HepG2 (cell line): Measurements from ENCODE around the gene HDAC4. TPM values are rescaled to one million over a fixed set of nuclear protein-coding genes. Genes with fewer than 3 reads are reported as not detected.

Experiments
- ATAC-seq: fragments of 200-7000 bp; cut with Tn5 transposase; 3 replicates; pipeline ENCODE4 v1.9.1; 2020; ENCODE audit warnings: mild to moderate bottlenecking, moderate library complexity
- BruUV-seq: library from RNA; stranded (reverse); fragments of 400-500 nt; replicated peaks from 2 replicates; lab custom pipeline; 2021; lab: Mats Ljungman, UMichigan
- CTCF ChIA-PET: fragments of 300-600 bp; formaldehyde crosslinking; extraction: SDS; loops from one replicate; lab custom pipeline; 2021; ENCODE audit warnings: low total read pairs, inconsistent platforms, low intra/inter-chr PET ratio; lab: Yijun Ruan, JAX
- POLR2A ChIA-PET: fragments of 350-600 bp; sonication (Branson Sonifier 250); formaldehyde crosslinking; loops from one replicate; lab custom pipeline; 2020; ENCODE audit warnings: antibody characterized with exemption, inconsistent platforms; lab: Yijun Ruan, JAX
- DNase-seq: peaks from one replicate; pipeline ENCODE4 v3.0.0-alpha.2; 2015; ENCODE audit warnings: low spot score
- FAIRE-seq: peaks from 3 replicates; lab custom pipeline; 2011; peaks lifted over from hg19 to GRCh38; lab: Jason Lieb, UNC
- H2AFZ ChIP-seq: one replicate; pipeline ENCODE4 v1.6.1; 2011; ENCODE audit warnings: low read length, inconsistent platforms
- H3K27ac ChIP-seq: fragments of 300-600 bp; 3 replicates; pipeline ENCODE4 v1.8.0; 2011; ENCODE audit warnings: mixed run types, mild to moderate bottlenecking, mixed read lengths, low read length, inconsistent platforms; ENCODE audit not compliant: insufficient read depth; ENCODE audit errors: extremely low read length
- H3K27me3 ChIP-seq, 2 experiments: fragments of 200-600 bp in 1 of 2; 2 replicates in 1 of 2; 3 replicates in 1 of 2; pipeline versions ENCODE4 v1.6.0 to v1.8.0; 2011; ENCODE audit warnings: low read length in 2 of 2, mild to moderate bottlenecking in 2 of 2, moderate library complexity in 2 of 2, inconsistent platforms in 1 of 2; ENCODE audit not compliant: insufficient read depth in 2 of 2, control insufficient read depth in 1 of 2
- H3K36me3 ChIP-seq, 2 experiments: fragments of 200-600 bp in 1 of 2; replicated peaks in 1 of 2; 2 replicates in 1 of 2; 3 replicates in 1 of 2; pipeline versions ENCODE4 v1.5.1 to v1.8.0; 2011; ENCODE audit warnings: low read length in 2 of 2, inconsistent platforms in 1 of 2; ENCODE audit not compliant: insufficient read depth in 2 of 2, control insufficient read depth in 1 of 2
- H3K4me1 ChIP-seq: 2 replicates; pipeline ENCODE4 v1.5.1; 2012; ENCODE audit warnings: low read length, inconsistent platforms; ENCODE audit not compliant: insufficient read depth
- H3K4me2 ChIP-seq: 2 replicates; pipeline ENCODE4 v1.6.0; 2011; ENCODE audit warnings: low read depth, low read length, inconsistent platforms
- H3K4me3 ChIP-seq, 3 experiments: fragments of 200-600 bp in 1 of 3; sonication (generic), shearing (Covaris generic) in 1 of 3; replicated peaks in 1 of 3; 2 replicates each; pipeline ENCODE4 v1.5.1; 2011 to 2016; ENCODE audit warnings: low read length in 3 of 3, inconsistent platforms in 2 of 3, low read depth in 2 of 3, mild to moderate bottlenecking in 2 of 3, control low read depth in 1 of 3, mixed read lengths in 1 of 3; ENCODE audit not compliant: insufficient read depth in 1 of 3
- H3K79me2 ChIP-seq: one replicate; pipeline ENCODE4 v1.6.1; 2011; ENCODE audit warnings: low read length, inconsistent platforms; ENCODE audit not compliant: insufficient read depth
- H3K9ac ChIP-seq: 2 replicates; pipeline ENCODE4 v1.6.0; 2011; ENCODE audit warnings: mild to moderate bottlenecking, low read depth, low read length, inconsistent platforms; ENCODE audit not compliant: insufficient read depth
- H3K9me3 ChIP-seq: 2 replicates; pipeline ENCODE4 v1.5.1; 2012; ENCODE audit warnings: mild to moderate bottlenecking, low read length
- H4K20me1 ChIP-seq: 2 replicates; pipeline ENCODE4 v1.6.0; 2011; ENCODE audit warnings: inconsistent platforms, mild to moderate bottlenecking, low read length, moderate library complexity; ENCODE audit not compliant: insufficient read depth
- ATM ChIP-seq: fragments of 450-650 bp; IDR thresholded peaks from 2 replicates; pipeline ENCODE4 v1.7.1; 2017; ENCODE audit warnings: mild to moderate bottlenecking, borderline replicate concordance
- KLF12 ChIP-seq: sonication (generic); formaldehyde crosslinking; IDR thresholded peaks from 2 replicates; pipeline ENCODE4 v1.4.0; 2020; ENCODE audit warnings: missing genetic modification reagents, borderline replicate concordance
- MEIS2 ChIP-seq: sonication (generic); formaldehyde crosslinking; IDR thresholded peaks from 2 replicates; pipeline ENCODE4 v1.9.0; 2021; ENCODE audit warnings: mild to moderate bottlenecking, missing genetic modification reagents
- POLR2A ChIP-seq, 2 experiments: IDR thresholded peaks; 2 replicates each; pipeline ENCODE4 v1.6.1; 2011; ENCODE audit warnings: low read depth in 2 of 2, low read length in 2 of 2, mild to moderate bottlenecking in 1 of 2, moderate library complexity in 1 of 2; ENCODE audit not compliant: insufficient read depth in 1 of 2
- RNF2 ChIP-seq: fragments of 450-650 bp; conservative IDR thresholded peaks from 2 replicates; pipeline ENCODE4 v1.6.1; 2016; ENCODE audit warnings: low read depth
- YEATS4 ChIP-seq: sonication (generic); formaldehyde crosslinking; IDR thresholded peaks from 2 replicates; pipeline ENCODE4 v1.4.0; 2020; ENCODE audit warnings: missing genetic modification reagents, borderline replicate concordance
- ZNF143 ChIP-seq: sonication (generic); formaldehyde crosslinking; IDR thresholded peaks from 2 replicates; pipeline ENCODE4 v1.4.0; 2020; ENCODE audit warnings: missing genetic modification reagents
- ZNF20 ChIP-seq: sonication (generic); formaldehyde crosslinking; IDR thresholded peaks from 2 replicates; pipeline ENCODE4 v1.4.0; 2020; ENCODE audit warnings: mild to moderate bottlenecking, moderate library complexity, missing genetic modification reagents
- ZNF224 ChIP-seq: sonication (generic); formaldehyde crosslinking; IDR thresholded peaks from 2 replicates; pipeline ENCODE4 v1.5.0; 2020; ENCODE audit warnings: mild to moderate bottlenecking, missing genetic modification reagents
- ZNF235 ChIP-seq: sonication (generic); formaldehyde crosslinking; IDR thresholded peaks from 2 replicates; pipeline ENCODE4 v1.8.1; 2023; ENCODE audit warnings: mild to moderate bottlenecking, missing genetic modification reagents, borderline replicate concordance
- ZNF550 ChIP-seq: sonication (generic); formaldehyde crosslinking; IDR thresholded peaks from 2 replicates; pipeline ENCODE4 v1.4.0; 2020; ENCODE audit warnings: mild to moderate bottlenecking, missing genetic modification reagents, borderline replicate concordance
- ZNF577 ChIP-seq: sonication (generic); formaldehyde crosslinking; IDR thresholded peaks from 2 replicates; pipeline ENCODE4 v1.4.0; 2020; ENCODE audit warnings: mild to moderate bottlenecking, low read depth, missing genetic modification reagents, borderline replicate concordance
- ZNF589 ChIP-seq: sonication (generic); formaldehyde crosslinking; conservative IDR thresholded peaks from 2 replicates; pipeline ENCODE4 v1.8.0; 2022; ENCODE audit warnings: mild to moderate bottlenecking, moderate library complexity, missing genetic modification reagents
- WGBS: methylation state at CpG from one replicate; pipeline ENCODE4 v1.1.6; 2017; ENCODE audit warnings: low lambda C conversion rate; 5-methylcytosine and 5-hydroxymethylcytosine counted together
- in situ Hi-C: cut with HindIII; loops from 2 replicates; pipeline ENCODE4 v1.10.0; 2017; ENCODE audit warnings: low pct_unique_long_range_greater_than_20kb; ENCODE audit not compliant: extremely low pct_ligation_motif_present
- intact Hi-C: fragments of 100-400 bp; cut with micrococcal nuclease; formaldehyde crosslinking; loops from one replicate; pipeline ENCODE4 v1.10.0; 2022; ENCODE audit not compliant: unreplicated experiment
- polyA plus RNA-seq, 8 experiments: library from polyadenylated mRNA; depleted of rRNA in 3 of 8; stranded (reverse) in 7 of 8; unstranded in 1 of 8; fragments of >200 nt; fragmentation: Illumina TruSeq in 4 of 8; extraction: Trizol in 4 of 8; gene quantifications; 2 replicates each; pipeline versions ENCODE4 v1.2.1 to v1.2.3, GENCODE V29; 2011 to 2016; ENCODE audit warnings: low read depth in 4 of 8, missing spikeins in 1 of 8, mixed read lengths in 1 of 8; ENCODE audit not compliant: insufficient read depth in 1 of 8
- total RNA-seq, 5 experiments: library from RNA; depleted of rRNA; stranded (reverse); fragments of >200 nt; fragmentation: Illumina TruSeq; extraction: Trizol; gene quantifications; 2 replicates each; pipeline ENCODE4 v1.2.3, GENCODE V29; 2016; ENCODE audit warnings: low read depth in 1 of 5
- TF ChIP-seq, protein P1 (sequence below): sonication (generic); formaldehyde crosslinking; IDR thresholded peaks from 2 replicates; pipeline ENCODE4 v1.8.1; 2023; ENCODE audit warnings: mild to moderate bottlenecking, missing genetic modification reagents
- TF ChIP-seq, protein P2 (sequence below): sonication (generic); formaldehyde crosslinking; conservative IDR thresholded peaks from 2 replicates; pipeline ENCODE4 v1.4.0; 2020; ENCODE audit warnings: missing genetic modification reagents
- TF ChIP-seq, protein P3 (sequence below): sonication (generic); formaldehyde crosslinking; IDR thresholded peaks from 2 replicates; pipeline ENCODE4 v1.8.0; 2022; ENCODE audit warnings: mild to moderate bottlenecking, missing genetic modification reagents, moderate library complexity
- TF ChIP-seq, protein P4 (sequence below): sonication (generic); formaldehyde crosslinking; IDR thresholded peaks from 2 replicates; pipeline ENCODE4 v1.5.0; 2020; ENCODE audit warnings: missing genetic modification reagents

The HDAC4 gene
- total and polyA plus RNA-seq, 2 of the 13 experiments (the other 11 are each of a cell fraction or from before 2014, with no cell fraction given) = 10.1 to 11.5 TPM

DNA sequence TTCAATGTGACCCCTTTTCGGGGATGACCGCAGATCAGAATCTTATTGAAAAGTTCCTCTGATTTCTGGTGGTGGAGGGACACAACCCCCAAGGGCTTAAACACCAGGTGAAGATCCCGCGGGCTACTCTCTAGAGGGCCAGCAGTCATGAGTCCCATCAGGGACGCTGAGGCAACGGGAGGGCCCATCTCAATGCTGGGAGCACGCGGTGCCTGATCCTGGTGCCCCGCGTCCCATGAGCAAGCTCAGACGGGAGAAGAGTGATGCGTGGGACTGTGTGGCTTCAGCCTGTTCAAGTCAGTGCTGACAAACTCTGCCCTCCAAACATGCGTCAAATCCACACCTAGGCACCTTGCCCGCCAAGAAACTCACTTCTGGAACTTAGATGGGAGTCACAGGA lies 328.0 kb downstream of the HDAC4 start:
- no peak for ATAC-seq
- H3K27ac ChIP-seq = no peak overlapping the region
- H3K9me3 ChIP-seq = no peaks in the 10 kb centered on the region
- FAIRE-seq = no peak
- no peaks in the 10 kb centered on the region for H3K4me1 ChIP-seq
- no peak overlapping the region for H3K9ac ChIP-seq
- ChIA-PET POLR2A (no interaction called here), CTCF (no interaction called here)
- no peak for DNase-seq
- 96% methylated on average over 14 of the region's 14 CpGs for WGBS
- BruUV-seq = no TSS peak
- intact Hi-C loops = no loop called here
- no peaks in the 10 kb centered on the region for H3K27me3 ChIP-seq
- no peaks in the 10 kb centered on the region for H3K79me2 ChIP-seq
- no peak overlapping the region for H3K4me3 ChIP-seq
- H3K4me2 ChIP-seq = no peak overlapping the region
- no peak overlapping the region for H2AFZ ChIP-seq
- no peaks in the 10 kb centered on the region for H4K20me1 ChIP-seq
- TF ChIP-seq, protein P1, sequence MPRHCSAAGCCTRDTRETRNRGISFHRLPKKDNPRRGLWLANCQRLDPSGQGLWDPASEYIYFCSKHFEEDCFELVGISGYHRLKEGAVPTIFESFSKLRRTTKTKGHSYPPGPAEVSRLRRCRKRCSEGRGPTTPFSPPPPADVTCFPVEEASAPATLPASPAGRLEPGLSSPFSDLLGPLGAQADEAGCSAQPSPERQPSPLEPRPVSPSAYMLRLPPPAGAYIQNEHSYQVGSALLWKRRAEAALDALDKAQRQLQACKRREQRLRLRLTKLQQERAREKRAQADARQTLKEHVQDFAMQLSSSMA (CRISPR knock-in tag) = no peak
- no peak for TF ChIP-seq MEIS2 (CRISPR knock-in tag)
- TF ChIP-seq, all 625 proteins: peak for 0
- in situ Hi-C loops = no loop called here
- peaks cover 3 to 15% of the 10 kb centered on the region in 2 experiments; a peak in 4 of 5 replicates for H3K36me3 ChIP-seq

DNA sequence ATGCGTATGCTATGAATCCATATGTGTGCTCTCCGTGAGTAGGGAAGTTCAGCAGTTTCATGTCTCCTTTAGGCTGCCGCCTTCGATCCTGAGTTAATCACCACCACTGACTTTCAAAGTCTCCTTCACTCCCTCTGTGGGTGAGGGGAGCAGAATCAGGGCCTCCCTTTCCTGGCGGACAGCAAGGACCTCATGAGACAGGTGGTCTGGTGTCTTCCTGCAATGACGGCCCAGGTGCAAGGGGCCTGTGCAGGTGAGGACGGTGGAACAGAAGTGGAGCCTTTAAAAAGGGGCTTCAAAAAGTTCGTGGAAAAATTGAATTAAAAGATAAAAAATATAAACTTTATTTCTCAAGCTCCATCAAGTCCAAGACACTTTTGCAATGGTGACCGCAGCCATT lies 330.4 kb downstream of the HDAC4 start:
- DNase-seq (no peak), FAIRE-seq (no peak), ATAC-seq (no peak)
- in situ Hi-C loops (no loop called here), intact Hi-C loops (no loop called here)
- Histone ChIP-seq H3K27ac (no peak overlapping the region), H3K4me2 (no peak overlapping the region), H4K20me1 (no peaks in the 10 kb centered on the region), H3K9me3 (no peaks in the 10 kb centered on the region), H3K4me3 (no peak overlapping the region), H3K4me1 (no peaks in the 10 kb centered on the region), H2AFZ (no peak overlapping the region), H3K27me3 (no peaks in the 10 kb centered on the region), H3K79me2 (no peaks in the 10 kb centered on the region), H3K9ac (no peak overlapping the region), H3K36me3 (peaks cover 5 to 34% of the 10 kb centered on the region in 2 experiments)
- POLR2A ChIA-PET = no interaction called here
- 94% methylated on average over 9 of the region's 9 CpGs for WGBS
- CTCF ChIA-PET = no interaction called here
- no TSS peak for BruUV-seq
- TF ChIP-seq ZNF589 (no peak), ZNF577 (CRISPR knock-in tag) (no peak), ZNF235 (no peak), RNF2 (no peak), ZNF550 (CRISPR knock-in tag) (no peak), ATM (no peak), ZNF20 (CRISPR knock-in tag) (no peak), ZNF224 (no peak), YEATS4 (CRISPR knock-in tag) (no peak), POLR2A (IDR thresholded peaks at IDR 0.05; ENCODE audit: insufficient read depth in 1 of 2, low read depth in 2 of 2, low read length in 2 of 2) (no peak), KLF12 (no peak), ZNF143 (CRISPR knock-in tag) (no peak)
- TF ChIP-seq, protein P2, sequence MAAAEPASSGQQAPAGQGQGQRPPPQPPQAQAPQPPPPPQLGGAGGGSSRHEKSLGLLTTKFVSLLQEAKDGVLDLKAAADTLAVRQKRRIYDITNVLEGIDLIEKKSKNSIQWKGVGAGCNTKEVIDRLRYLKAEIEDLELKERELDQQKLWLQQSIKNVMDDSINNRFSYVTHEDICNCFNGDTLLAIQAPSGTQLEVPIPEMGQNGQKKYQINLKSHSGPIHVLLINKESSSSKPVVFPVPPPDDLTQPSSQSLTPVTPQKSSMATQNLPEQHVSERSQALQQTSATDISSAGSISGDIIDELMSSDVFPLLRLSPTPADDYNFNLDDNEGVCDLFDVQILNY = no peak
- TF ChIP-seq, protein P3, sequence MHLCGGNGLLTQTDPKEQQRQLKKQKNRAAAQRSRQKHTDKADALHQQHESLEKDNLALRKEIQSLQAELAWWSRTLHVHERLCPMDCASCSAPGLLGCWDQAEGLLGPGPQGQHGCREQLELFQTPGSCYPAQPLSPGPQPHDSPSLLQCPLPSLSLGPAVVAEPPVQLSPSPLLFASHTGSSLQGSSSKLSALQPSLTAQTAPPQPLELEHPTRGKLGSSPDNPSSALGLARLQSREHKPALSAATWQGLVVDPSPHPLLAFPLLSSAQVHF (CRISPR knock-in tag) = no peak
- TF ChIP-seq, protein P4, sequence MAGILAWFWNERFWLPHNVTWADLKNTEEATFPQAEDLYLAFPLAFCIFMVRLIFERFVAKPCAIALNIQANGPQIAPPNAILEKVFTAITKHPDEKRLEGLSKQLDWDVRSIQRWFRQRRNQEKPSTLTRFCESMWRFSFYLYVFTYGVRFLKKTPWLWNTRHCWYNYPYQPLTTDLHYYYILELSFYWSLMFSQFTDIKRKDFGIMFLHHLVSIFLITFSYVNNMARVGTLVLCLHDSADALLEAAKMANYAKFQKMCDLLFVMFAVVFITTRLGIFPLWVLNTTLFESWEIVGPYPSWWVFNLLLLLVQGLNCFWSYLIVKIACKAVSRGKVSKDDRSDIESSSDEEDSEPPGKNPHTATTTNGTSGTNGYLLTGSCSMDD (CRISPR knock-in tag) = no peak
